GM19452 (cell line): Measurements from ENCODE around the gene UFD1.
A peak's percentile ranks its signal among the peaks of the same experiment; 100 is the strongest.
"Not testable (repeated sequence)": the region's sequence is repeated elsewhere in the genome, so short reads cannot be mapped to it uniquely, and the experiment has no call there.

Experiments used
- ATAC-seq: cut with Tn5 transposase; IDR thresholded peaks from one replicate; pipeline ENCODE4 v1.9.1; 2021; ENCODE audit not compliant: unreplicated experiment

The UFD1 gene

DNA sequence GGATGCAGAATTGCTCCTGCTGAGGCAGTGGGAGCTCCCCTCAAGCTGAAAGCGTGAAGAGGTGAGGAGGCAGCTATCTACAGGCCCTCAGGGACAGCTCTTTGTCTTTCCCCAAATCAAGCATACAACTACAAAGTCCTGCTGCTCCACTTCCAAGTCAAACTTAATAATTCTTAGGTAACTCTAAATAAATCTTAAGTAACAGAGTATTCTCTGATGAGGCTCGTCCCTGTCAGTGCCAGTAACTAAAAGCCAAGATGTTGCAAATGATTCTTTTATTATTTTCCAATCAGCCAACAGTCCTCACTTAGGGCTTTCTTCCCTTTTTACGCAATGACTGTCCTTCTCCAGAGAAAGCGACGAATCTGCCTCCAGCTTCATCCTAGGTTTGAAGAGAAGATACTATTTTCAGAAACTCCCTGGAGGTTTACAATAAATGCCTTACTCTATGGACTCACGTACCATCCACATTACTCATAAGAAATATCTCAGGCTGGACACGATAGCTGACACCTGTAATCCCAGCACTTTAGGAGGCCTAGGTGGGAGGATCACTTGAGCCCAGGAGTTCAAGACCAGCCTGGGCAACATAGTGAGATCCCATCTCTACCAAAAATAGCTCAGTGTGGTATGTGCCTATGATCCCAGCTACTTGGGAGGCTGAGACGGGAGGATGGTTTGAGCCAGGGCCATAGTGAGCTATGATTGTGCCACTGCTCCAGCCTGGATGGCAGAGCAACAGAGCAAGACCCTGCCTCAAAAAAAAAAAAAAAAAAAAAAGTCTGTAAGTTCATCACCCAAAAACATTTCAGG is 28.4 kb downstream of the UFD1 start:
- ATAC-seq, result no peak

DNA sequence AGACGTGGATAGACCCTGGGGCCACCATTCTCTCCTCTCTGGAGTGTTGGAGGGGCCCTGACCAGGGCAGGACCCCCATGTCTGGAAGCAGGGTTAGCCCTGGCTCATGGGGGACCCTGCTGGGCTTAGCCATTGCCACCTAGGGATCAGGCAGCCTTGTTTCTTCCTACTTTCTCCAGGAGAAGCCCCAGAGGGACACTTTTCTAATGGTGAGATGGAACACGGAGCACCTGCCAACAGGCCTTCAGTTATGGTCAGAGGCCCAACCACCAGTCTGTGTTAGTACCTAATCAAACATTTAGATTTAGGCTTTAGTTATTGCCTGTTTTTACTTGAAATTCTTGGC is 29.6 kb downstream of the UFD1 start:
- ATAC-seq, result no peak

DNA sequence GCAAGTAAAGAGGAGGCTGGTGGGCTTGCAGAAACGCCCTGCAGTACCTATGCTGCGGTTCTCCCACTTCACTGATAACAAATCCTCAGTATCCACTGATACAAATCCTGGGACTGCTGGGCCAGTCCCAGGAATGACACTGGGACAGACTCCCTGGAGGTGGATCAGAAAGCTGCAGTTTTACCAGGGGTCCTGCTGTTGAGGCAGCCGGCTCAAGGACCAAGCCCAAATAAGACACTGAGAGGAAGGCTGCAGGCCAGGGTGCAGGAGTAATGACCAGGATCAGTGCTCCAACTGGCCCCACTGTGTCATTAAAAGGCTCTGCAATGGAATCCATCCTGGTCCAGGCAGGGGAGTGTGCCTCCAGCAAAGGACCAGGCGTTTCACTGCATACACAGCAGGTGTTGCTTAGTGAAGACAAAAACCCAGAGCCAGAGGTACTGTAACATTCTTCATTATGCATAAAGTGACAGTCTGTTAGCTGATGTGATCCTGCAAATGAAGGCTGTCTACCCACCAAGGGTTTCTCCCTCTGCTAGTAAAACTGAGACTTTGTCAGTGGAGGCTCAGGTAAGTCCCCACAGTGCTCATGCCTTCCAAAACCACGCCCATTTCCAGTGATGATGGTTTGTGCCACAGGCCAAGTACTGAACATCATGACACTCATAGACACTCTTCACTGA is 30.1 kb downstream of the UFD1 start:
- ATAC-seq, result no peak

DNA sequence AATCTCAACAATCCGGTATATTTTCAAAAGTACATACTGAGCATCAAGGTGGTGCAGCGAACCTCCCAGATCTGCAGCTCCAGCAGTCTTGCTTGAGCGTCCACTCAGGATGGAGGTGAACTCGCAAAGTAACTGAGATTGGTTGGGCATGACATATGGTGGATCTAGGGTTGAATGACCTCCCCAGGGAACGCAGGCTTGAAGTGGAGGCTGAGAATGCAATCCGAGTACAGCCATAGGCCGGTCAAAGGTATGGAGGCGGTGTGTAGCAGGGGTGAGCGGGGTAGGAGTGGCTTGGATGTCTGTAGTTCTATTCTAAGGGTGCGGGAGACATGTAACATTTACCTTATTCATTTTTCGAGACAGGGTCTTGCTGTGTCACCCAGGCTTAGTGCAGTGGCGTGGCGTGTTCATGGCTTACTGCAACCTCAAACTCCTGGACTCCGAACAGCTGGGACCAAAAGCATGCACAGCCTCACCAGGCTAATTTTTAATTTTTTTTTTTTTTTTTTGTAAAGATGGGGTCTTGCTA is 30.9 kb downstream of the UFD1 start:
- peak; percentile 52 for ATAC-seq

DNA sequence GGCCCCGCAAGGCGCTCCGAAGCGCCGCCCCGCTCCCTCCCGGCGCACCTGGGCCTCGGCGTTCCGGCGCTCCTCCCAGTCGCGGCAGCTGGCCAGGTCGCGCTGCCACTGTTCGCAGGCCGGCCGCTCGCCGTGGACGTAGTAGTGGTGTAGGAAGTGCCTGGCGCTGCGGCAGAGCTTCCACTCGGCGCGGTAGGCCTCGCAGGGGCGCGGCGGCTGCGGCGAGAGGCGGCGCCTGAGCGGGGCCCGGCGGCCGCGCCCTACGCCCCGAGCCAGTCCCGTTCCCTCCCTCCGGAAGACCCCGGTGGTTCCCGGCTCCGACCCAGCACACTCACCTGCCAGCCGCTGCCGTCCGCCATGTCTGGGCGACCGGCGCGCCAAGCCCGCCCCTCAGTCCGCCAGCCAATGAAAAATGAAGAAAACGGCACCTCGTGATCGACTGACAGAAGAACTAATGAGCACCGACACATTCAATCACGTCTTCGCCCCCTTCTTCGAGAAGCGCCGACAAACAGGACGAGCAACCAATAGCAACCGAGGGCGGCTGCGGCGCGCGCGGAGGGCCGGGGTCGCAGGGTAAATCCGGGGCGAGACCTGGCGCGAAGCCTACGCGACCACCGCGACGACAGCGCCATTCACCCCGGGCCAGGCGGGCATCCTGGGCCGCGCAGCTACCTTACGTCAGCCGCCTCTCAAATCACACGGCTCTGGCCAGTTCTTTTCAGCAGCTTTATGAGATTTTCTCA is 31.5 kb downstream of the UFD1 start, which contains the start of gene C22orf39:
Gene C22orf39, minus strand, starts transcription at position 382 of the 746 bp plus-strand sequence. Its CDS starts 23 bp downstream, at position 359.
- peak; percentile 83 for ATAC-seq

DNA sequence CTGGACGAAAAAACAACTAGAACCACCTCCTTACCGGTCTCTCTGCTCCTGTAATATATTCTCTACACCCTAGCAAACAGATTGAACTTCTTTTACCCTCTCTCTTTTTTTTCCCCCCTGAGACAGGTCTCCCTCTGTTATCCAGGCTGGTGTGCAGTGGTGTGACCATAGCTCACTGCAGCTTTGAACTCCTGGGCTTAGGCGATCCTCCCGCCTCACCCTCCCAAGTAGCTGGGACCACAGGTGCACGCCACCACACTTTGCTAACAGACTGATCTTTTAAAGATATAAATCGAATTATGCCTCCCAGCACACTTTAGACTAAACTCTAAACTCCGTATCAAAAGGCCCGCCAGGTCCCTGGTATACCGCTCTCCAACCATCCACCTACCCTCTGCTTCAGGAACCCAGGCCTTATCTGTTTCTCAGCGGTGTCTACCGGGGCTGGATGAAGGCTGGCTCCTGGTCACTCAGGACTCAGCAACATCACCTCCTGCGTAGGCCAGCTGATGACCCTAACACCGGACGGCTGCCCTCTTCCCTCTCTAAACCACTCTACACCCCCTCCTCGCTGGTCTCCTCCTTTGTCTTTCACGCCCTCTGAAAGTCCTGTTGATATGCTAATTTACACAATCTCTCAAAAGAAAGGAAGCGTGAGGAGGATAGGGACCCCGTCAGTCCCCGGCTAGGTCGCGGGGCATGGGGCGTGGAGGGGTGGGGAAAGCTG is 32.2 kb downstream of the UFD1 start:
- no peak for ATAC-seq

DNA sequence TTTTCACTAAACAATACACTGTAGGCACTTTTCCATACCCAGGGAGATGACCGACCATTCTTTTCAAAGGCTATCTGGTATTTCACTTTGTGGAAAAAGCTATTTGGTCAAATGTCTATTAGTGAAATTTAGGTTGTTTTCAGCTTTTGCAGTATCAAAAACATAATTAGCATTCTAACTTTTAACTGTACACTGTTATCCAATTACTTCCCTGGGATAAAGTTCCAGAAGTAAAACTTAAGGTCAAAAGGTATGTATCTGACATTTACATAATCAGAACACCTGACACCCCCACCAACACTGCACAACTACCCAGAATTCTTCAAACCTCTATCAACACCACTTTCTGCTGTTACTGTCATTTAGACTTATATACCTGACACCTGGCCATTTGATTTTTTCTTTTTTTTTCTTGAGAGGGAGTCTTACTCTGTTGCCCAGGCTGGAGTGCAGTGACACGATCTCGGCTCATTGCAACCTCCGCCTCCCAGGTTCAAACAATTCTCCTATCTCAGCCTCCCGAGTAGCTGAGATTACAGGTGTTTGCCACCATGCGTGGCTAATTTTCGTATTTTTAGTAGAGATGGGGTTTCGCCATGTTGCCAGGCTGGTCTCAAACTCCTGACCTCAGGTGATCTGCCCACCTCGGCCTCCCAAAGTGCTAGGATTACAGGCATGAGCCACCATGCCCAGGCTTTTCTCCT is 33.6 kb downstream of the UFD1 start:
- not testable (repeated sequence) for ATAC-seq

DNA sequence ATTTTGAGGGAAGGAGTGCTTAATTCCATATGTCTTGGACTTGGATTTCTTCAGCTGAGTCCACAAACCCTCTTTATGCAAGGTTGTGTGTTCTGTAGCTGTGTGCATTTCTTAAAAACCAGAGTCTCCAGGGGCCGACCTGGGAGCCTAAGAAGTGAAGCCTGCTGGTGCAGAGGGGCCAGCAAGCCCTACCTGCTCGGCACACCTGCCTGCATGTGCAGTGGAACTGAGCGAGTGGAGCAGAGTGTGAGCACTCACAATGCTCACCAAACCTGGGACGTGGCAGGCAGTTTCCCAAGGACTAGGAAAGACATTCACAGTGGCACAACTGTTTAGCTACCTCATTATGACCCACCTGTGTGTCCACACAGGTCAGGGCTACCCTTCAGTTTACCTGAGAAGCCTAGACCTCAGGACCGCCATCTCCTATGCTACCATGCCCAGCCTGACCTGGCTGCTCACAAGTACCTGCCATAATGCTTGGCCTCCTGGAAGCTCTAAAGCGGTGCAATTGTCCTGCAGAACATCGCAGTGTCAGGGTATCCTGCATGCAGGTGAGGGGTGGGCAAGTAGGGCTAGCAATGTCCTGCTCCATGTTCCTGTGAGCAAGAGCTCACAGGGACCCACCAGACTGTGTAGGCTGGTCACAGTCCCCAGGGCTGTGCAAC is 35.3 kb downstream of the UFD1 start:
- ATAC-seq, result no peak

DNA sequence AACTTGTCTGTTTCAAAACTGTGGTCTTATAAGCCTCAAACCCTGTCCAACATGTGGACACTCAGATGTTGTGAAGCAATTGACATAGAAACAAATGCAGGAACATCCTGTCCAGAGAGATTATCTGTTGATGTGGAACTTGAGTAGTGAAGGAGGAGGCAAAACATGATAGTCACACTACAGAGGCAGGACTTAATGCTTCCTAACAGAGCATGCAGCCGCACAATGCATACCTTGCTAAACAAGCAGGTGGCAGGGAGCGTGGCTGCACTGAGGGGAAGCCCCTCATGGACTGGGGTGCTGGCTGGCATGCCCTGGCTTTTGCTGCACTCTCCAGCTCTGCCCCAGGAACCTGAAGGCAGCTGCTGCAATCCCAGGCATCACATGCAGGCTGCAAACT is 36.8 kb downstream of the UFD1 start:
- ATAC-seq, result no peak

DNA sequence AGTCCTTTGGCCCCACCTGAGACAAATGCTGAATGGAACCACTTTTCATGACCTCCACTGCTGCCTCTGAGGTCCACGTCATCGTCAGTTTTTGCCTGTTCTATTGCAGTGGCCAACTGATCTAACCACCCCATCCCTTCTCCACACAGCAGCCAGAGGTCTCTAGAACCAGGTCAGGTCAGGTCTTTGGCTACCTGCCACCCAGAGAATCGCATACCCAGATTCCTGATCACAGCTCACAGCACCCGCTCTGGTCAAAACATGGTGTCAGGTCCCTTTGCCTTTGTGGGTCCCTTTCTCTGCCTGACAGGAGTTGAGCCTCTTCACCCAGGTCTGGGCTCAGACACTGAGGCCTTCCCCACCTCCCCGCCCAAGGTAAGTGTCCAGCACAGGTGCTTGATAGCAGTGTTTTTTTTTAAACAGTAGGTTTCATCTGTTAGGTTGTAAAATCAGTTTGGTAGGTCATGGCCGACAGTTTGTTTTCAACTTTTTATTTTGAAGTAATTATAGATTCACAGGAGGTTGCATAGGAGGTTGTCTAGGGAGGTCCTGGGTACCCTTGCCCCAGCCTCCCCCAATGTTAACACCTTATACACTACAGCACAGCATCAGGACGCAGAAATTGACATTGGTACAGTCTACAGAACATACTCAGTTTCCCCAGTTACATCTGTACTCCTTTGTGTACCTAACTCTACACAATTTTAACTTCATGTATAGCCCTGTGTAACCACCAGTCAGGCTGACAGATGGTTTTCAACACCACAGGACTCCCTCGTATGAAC is 38.4 kb downstream of the UFD1 start:
- ATAC-seq, result no peak

DNA sequence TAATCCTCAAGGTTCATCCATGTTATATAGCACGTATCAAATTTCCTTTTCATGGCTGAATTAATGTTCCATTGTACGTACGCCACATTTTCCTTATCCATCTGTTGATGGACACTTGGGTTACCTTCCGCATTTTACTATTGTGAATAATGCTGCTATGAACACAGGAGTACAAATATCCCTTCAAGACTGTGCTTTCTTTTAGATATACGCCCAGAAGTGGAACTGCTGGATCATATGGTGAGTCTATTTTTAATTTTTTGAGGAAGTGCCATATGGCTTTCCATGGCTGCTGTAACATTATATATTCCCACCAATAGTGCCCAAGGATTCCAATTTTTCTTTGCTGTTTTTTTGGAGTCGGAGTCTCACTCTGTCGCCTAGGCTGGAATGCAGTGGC is 40.7 kb downstream of the UFD1 start:
- ATAC-seq, result no peak

DNA sequence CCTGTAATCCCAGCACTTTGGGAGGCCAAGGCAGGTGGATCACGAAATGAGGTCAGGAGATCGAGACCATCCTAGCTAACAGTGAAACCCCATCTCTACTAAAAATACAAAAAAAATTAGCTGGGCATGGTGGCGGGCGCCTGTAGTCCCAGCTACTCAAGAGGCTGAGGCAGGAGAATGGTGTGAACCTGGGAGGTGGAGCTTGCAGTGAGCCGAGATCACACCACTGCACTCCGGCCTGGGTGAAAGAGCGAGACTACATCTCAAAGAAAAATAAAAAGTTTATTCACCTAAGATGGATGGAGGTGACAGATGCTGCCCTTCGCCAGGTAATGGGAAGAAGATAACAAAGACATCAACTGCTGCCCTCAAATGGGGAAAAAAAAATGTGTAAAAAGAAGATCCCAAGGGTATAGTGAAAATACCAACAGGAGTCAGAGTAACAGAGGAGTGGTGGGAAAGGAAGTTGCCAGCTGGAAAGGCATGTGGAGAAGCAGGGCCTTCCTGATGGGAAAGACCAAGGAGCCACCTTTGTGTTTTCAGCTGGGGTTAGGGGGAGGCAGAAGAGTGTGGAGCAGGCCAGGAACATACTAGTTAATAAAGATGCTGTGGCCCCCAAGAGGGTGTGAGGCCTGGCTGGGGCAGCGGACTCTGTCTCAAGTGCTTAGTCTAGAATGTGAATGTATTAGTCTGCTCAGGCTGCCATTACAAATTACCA is 42.4 kb downstream of the UFD1 start:
- ATAC-seq, result not testable (repeated sequence)

DNA sequence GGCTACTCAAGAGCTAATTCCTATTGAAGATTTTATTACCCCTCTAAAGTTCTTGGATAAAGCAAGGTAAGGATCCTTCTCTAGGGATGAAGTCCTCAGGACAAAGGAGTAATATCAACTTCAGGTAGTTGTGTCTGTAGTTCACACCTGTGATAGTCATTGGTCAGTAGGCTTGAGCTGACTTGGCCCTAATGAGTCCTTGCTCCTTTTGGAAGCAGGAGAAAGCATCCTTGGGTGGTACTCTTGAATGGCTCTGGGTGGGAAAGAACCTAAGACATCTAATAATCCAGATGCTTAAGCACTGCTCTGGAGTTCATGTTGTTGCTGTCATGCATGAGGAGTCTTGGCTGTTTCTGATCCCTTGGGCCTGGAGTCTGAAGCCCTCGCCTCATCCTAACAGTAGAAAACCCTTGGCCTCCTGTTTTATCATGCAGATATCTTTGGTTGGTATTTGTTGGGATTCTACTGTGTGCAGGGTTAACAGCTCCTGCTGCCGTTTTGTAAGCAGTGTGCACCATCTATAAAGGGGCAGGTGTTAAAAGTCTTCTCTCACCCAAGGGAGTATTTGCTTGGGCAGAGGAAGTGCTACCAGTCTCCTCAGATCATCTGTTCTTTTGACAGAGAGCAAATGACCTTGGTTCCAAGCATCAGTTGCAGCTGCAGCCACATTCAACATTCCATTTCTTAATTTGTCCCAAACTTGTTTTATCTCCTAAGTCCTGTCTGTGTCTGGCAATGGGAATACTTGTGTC is 44.0 kb downstream of the UFD1 start:
- ATAC-seq, result no peak

DNA sequence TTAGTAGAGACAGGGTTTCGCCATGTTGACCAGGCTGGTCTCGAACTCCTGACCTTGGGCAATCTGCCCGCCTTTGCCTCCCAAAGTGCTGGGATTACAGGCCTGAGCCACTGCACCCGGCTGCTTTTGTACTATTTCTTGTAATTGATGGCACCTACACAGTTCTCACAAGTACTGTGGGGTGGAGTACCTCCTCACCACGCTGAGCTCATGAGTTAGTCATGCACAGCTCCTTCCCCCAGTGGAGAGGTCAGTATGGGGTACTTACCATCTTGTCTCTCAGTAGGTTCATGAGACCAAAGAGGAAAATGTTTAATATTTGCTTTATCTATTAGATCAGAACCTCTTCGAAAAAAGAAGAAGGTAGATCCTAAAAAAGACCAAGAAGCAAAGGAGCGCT is 44.6 kb downstream of the UFD1 start:
- ATAC-seq, result no peak

DNA sequence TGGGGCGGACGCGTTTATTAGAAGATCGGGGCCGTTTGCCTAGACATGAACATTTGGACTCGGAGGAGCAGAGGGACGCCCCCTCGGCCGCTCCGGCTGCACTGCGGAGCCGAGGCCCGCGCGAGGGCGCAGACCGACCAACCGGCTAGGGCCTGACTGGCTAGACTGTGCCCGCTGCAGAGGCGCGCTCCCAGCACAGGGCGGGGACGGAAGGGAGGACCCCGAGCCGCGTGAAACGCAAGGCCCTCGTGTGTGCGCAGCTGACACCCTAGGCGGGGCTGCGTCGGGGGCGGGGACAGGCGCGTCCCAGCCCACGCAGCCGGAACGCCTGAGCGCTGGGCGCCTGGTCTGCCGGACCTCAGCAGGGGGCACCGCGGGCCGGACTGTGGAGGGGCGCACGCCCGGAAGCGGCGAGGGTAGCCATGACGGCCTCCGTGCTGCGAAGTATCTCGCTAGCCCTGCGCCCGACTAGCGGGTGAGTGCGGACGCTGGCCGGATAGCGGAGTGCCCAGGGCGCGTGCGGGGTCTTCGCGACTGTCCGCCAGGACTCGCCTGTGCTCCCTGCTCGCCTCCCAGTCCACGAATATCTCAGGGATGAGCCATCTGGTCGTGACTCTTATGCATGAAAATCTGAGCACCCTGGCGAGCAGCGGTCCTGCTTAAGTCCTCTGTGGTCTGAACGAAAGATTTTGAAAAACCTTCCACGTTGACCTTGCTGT is 46.7 kb downstream of the UFD1 start, which contains the start of gene MRPL40:
Gene MRPL40, plus strand, starts transcription at position 413 of the 719 bp plus-strand sequence. Its CDS starts 10 bp downstream, at position 423.
- ATAC-seq, result peak; percentile 72

DNA sequence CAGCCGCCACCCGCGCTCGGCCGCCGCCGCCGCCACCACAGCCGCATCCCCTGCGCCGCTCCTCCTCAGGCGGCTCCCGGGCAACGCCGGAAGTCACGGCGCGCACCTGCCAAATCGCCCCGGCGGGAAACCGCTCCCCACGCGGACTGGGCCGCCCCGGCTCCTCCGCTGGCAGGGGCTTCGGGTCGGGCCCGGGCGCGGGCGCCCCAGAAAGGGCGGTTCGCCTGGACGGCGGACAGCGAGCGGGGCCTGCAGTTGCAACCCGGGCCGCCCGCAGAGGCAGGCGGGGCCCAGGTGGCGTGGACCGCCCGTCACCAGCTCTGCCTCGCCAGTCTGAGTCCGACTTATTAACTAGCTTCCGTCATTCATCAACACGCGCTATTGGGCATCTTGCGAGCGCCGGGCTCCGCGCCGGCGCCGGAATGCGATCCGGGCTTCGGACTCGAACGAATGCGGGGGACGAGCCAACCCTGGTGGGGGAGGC is 47.3 kb downstream of the UFD1 start, which contains the start of gene HIRA:
Gene HIRA, minus strand, starts transcription at position 85 of the 484 bp plus-strand sequence. CDS start 257 bp downstream, outside the sequence.
- ATAC-seq, result peak; percentile 50
